ENCODE results near the gene OR4C16.

OR4C16 gene, protein sequence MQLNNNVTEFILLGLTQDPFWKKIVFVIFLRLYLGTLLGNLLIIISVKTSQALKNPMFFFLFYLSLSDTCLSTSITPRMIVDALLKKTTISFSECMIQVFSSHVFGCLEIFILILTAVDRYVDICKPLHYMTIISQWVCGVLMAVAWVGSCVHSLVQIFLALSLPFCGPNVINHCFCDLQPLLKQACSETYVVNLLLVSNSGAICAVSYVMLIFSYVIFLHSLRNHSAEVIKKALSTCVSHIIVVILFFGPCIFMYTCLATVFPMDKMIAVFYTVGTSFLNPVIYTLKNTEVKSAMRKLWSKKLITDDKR

GRCh38 chr11:55571828-55572227 lies at the start of gene OR4C16:
TSS of gene OR4C16 (plus strand) at chr11:55572128. CDS start at chr11:55572128, 0 bp downstream.
- DNase-seq, result no peak

DNA sequence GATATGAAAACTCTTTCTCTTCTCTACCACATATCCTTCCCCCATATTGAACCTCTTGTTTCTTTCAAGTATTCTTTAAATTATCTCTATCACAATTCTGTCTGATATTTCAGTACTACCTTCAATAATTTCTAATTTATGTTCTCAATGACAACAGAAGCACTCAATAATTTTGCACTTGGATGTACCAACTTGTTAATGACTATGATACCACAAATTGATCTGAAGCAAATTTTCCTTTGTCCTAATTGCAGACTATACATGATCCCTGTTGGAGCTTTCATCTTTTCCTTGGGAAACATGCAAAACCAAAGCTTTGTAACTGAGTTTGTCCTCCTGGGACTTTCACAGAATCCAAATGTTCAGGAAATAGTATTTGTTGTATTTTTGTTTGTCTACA lies 17.8 kb upstream of the OR4C16 start, which contains the start of gene OR4C15:
TSS of gene OR4C15 (plus strand) at position 301 of the 400 bp plus-strand sequence. CDS start at position 301, 0 bp downstream.
- no peak for DNase-seq

GRCh38 chr11:55572548-55572947 lies 620 bp downstream of the OR4C16 start:
- DNase-seq, result no peak

DNA sequence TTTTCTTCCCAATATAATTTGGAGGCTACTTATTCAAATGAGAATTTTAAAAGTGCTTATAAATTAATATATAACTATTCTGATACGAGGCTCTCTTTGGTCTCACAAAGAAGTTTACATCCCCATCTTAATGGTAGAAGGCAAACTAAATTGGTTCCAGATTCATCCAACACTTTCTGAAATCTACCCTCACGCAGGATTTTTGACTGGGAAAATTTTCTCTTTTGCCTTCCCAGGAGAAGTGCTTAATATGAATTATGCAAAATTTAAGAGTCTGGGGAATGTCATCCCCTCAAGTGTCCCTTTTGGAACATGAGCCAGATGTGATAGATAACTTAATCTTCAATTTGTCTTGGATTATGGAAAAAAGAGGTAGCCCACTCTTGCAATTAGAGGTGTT lies 35.6 kb downstream of the OR4C16 start, which contains the start of gene OR4C11:
TSS of gene OR4C11 (minus strand) at position 101 of the 400 bp plus-strand sequence. CDS start 3,272 bp downstream, outside the sequence.
- DNase-seq, result no peak

All from activated CD4-positive, CD25-positive, alpha-beta regulatory T cell treated with anti-CD3 and anti-CD28 coated beads, Interleukin-2, amount 50 U/mL, for 72 hours (primary cell).